GM10266 (cell line): Measurements from ENCODE around the gene HLA-DPB1.

Experiments
- DNase-seq: peaks from one replicate; pipeline ENCODE4 v3.0.0; 2012; ENCODE audit errors: extremely low spot score
- CTCF ChIP-seq: IDR thresholded peaks from 2 replicates; pipeline ENCODE4 v1.5.1; 2012; ENCODE audit warnings: mild to moderate bottlenecking, low read depth; ENCODE audit not compliant: control insufficient read depth, insufficient read depth; ENCODE audit errors: missing control alignments

The HLA-DPB1 gene

GRCh38 chr6:33103776-33104175, 28.0 kb downstream of the HLA-DPB1 start:
- no peak for DNase-seq
- no peak for TF ChIP-seq CTCF

- DNase-seq, result no peak
- no peak for TF ChIP-seq CTCF
Observed at GRCh38 chr6:33104887-33105286, 29.1 kb downstream of the HLA-DPB1 start.

GRCh38 chr6:33105386-33105785, 29.6 kb downstream of the HLA-DPB1 start:
- DNase-seq, result no peak
- TF ChIP-seq CTCF, result no peak

- no peak for DNase-seq
- no peak for TF ChIP-seq CTCF
Observed at GRCh38 chr6:33105916-33106871, 30.4 kb downstream of the HLA-DPB1 start.

- DNase-seq, result no peak
Observed at GRCh38 chr6:33107641-33108040, 31.9 kb downstream of the HLA-DPB1 start.

GRCh38 chr6:33108307-33108706, 32.5 kb downstream of the HLA-DPB1 start:
- no peak for TF ChIP-seq CTCF
- DNase-seq, result no peak

More at GRCh38 chr6:33107641-33108040, 31.9 kb downstream of the HLA-DPB1 start:
- TF ChIP-seq CTCF, result no peak

- TF ChIP-seq CTCF, result no peak
- peak; percentile 87 for DNase-seq
Observed at GRCh38 chr6:33112148-33112547, 36.4 kb downstream of the HLA-DPB1 start.
